Adipose tissue (tissue), 3 donors: ENCODE results near the gene HSPA14. TPM values are rescaled to one million over a fixed set of nuclear protein-coding genes. Genes with fewer than 3 reads are reported as not detected.

Source experiments
- polyA plus RNA-seq, 3 donors: library from polyadenylated mRNA; stranded (reverse); fragments of 200-250 nt; gene quantifications; one replicate each; pipeline ENCODE4 v1.2.3, GENCODE V29; 2013
- donor health status: healthy with polysubstance abuse.
- donor health status: Bipolar disorder and iron deficiency.
- donor health status: healthy.

HSPA14 gene
- polyA plus RNA-seq, 3 donors = 5.3 to 11.1 (median 7.6) TPM

Other genes with a start within 250 kb of the HSPA14 start
- 10 to 100 TPM; 31.3 to 45.9 (median 37.6) TPM for gene FAM107B, start 63.4 kb upstream of the HSPA14 start, polyA plus RNA-seq
- gene CDNF, start 269 bp upstream of the HSPA14 start, polyA plus RNA-seq = 1 to 10 TPM; 1.0 to 2.9 (median 2.1) TPM
- 1 to 10 TPM; 2.5 to 5.8 (median 4.2) TPM for gene MSANTD7, start within 50 bp of the HSPA14 start, polyA plus RNA-seq
- gene SUV39H2, start 40.6 kb downstream of the HSPA14 start, polyA plus RNA-seq = 1 to 10 TPM; 1.6 to 4.5 (median 4.5) TPM
- 1 to 10 TPM; 2.2 to 3.0 (median 2.7) TPM for gene DCLRE1C, start 115.8 kb downstream of the HSPA14 start, polyA plus RNA-seq
- gene MEIG1, start 121.1 kb downstream of the HSPA14 start, polyA plus RNA-seq = not detected
- gene OLAH, start 205.6 kb downstream of the HSPA14 start, polyA plus RNA-seq = 1 to 10 TPM in 2 of 3 donors, under 1 TPM in 1; 0.30 to 5.2 (median 1.0) TPM